Hepatocyte (in vitro differentiated cells): ENCODE data around the gene WDR18. TPM values are rescaled to one million over a fixed set of nuclear protein-coding genes. Genes with fewer than 3 reads are reported as not detected.

Experiments used
- DNase-seq: peaks from one replicate; pipeline ENCODE4 v3.0.0-alpha.2; 2016; ENCODE audit warnings: low spot score
- H2AFZ ChIP-seq: fragments of 200-600 bp; sonication (generic); 2 replicates; pipeline ENCODE4 v1.6.0; 2016; ENCODE audit warnings: antibody characterized with exemption, mild to moderate bottlenecking
- H3K27ac ChIP-seq: fragments of 200-600 bp; sonication (generic); 2 replicates; pipeline ENCODE4 v1.5.1; 2016; ENCODE audit warnings: mild to moderate bottlenecking
- H3K27me3 ChIP-seq: fragments of 200-600 bp; sonication (generic); 2 replicates; pipeline ENCODE4 v1.6.1; 2016
- H3K36me3 ChIP-seq: fragments of 200-600 bp; sonication (generic); replicated peaks from 2 replicates; pipeline ENCODE4 v1.5.1; 2016; ENCODE audit warnings: low read depth; ENCODE audit not compliant: insufficient read depth
- H3K4me1 ChIP-seq: fragments of 200-600 bp; sonication (generic); 2 replicates; pipeline ENCODE4 v1.5.1; 2016; ENCODE audit warnings: mild to moderate bottlenecking, moderate library complexity; ENCODE audit not compliant: insufficient read depth
- H3K4me2 ChIP-seq: fragments of 200-600 bp; sonication (generic); 2 replicates; pipeline ENCODE4 v1.6.0; 2016
- H3K4me3 ChIP-seq: fragments of 200-600 bp; sonication (generic); 2 replicates; pipeline ENCODE4 v1.5.1; 2016; ENCODE audit warnings: mild to moderate bottlenecking
- H3K79me2 ChIP-seq: fragments of 200-600 bp; sonication (generic); 2 replicates; pipeline ENCODE4 v1.6.0; 2017; ENCODE audit warnings: mild to moderate bottlenecking
- H3K9me2 ChIP-seq: fragments of 200-600 bp; sonication (generic); replicated peaks from 2 replicates; pipeline ENCODE4 v1.6.0; 2017; ENCODE audit warnings: mild to moderate bottlenecking; ENCODE audit not compliant: insufficient read depth
- H3K9me3 ChIP-seq: fragments of 200-600 bp; sonication (generic); 2 replicates; pipeline ENCODE4 v1.5.1; 2016; ENCODE audit warnings: low read depth, mild to moderate bottlenecking
- H4K20me1 ChIP-seq: fragments of 200-600 bp; sonication (generic); 2 replicates; pipeline ENCODE4 v1.6.0; 2016; ENCODE audit warnings: mild to moderate bottlenecking; ENCODE audit not compliant: insufficient read depth, poor library complexity, severe bottlenecking
- EZH2 ChIP-seq: fragments of 200-600 bp; sonication (generic); IDR thresholded peaks from 2 replicates; pipeline ENCODE4 v1.6.1; 2016; ENCODE audit warnings: antibody characterized with exemption, mild to moderate bottlenecking, borderline replicate concordance
- EZH2phosphoT487 ChIP-seq: fragments of 200-600 bp; sonication (generic); IDR thresholded peaks from one replicate; pipeline ENCODE4 v1.6.1; 2018; ENCODE audit warnings: antibody characterized with exemption, mild to moderate bottlenecking, low read depth, moderate library complexity; ENCODE audit not compliant: unreplicated experiment, severe bottlenecking
- WGBS: methylation state at CpG from one replicate; pipeline ENCODE4 v1.1.6; 2016; ENCODE audit warnings: low lambda C conversion rate; ENCODE audit errors: missing lambda C conversion rate; 5-methylcytosine and 5-hydroxymethylcytosine counted together
- polyA plus RNA-seq: library from polyadenylated mRNA; unstranded; fragments of >200 nt; fragmentation: Nextera tagmentation; extraction: Ambion mirVana; gene quantifications from 2 replicates; pipeline ENCODE4 v1.2.1, GENCODE V29; 2016
- total RNA-seq: library from RNA; depleted of rRNA; stranded (reverse); fragments of >200 nt; gene quantifications from 2 replicates; pipeline ENCODE4 v1.2.3, GENCODE V29; 2014
- TF ChIP-seq, protein P1 (sequence below): fragments of 200-600 bp; sonication (generic); IDR thresholded peaks from 2 replicates; pipeline ENCODE4 v1.5.1; 2016; ENCODE audit warnings: antibody characterized with exemption, mild to moderate bottlenecking; ENCODE audit not compliant: poor library complexity

Gene WDR18
- total and polyA plus RNA-seq, 2 experiments from 2014 or later = 60.0 to 169 TPM

DNA sequence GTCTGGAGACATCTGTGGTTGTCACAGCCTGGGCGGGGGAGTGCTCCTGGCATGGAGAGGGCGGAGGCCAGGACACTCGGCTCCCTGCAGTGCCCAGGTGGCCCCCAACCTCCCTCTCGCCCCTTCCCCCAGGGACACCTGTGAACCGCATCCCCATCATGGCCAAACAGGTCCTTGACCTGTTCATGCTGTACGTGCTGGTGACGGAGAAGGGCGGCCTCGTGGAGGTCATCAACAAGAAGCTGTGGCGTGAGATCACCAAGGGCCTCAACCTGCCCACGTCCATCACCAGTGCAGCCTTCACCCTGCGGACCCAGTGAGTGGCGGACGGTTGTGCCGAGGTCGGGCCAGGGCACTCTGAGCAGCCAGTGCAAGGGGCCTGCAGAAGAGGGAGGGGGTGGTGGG is 20.0 kb upstream of the WDR18 start:
- TF ChIP-seq EZH2 (no peak), EZH2phosphoT487 (no peak)
- TF ChIP-seq, protein P1, sequence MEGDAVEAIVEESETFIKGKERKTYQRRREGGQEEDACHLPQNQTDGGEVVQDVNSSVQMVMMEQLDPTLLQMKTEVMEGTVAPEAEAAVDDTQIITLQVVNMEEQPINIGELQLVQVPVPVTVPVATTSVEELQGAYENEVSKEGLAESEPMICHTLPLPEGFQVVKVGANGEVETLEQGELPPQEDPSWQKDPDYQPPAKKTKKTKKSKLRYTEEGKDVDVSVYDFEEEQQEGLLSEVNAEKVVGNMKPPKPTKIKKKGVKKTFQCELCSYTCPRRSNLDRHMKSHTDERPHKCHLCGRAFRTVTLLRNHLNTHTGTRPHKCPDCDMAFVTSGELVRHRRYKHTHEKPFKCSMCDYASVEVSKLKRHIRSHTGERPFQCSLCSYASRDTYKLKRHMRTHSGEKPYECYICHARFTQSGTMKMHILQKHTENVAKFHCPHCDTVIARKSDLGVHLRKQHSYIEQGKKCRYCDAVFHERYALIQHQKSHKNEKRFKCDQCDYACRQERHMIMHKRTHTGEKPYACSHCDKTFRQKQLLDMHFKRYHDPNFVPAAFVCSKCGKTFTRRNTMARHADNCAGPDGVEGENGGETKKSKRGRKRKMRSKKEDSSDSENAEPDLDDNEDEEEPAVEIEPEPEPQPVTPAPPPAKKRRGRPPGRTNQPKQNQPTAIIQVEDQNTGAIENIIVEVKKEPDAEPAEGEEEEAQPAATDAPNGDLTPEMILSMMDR = no peak
- peaks cover 65% of the 10 kb centered on the region for H3K79me2 ChIP-seq
- H3K27ac ChIP-seq = peak overlapping the region; percentile 88
- H3K27me3 ChIP-seq = no peaks in the 10 kb centered on the region
- no peak overlapping the region for H2AFZ ChIP-seq
- peaks cover 31% of the 10 kb centered on the region for H3K4me1 ChIP-seq
- peaks cover 7% of the 10 kb centered on the region for H4K20me1 ChIP-seq
- WGBS = 97% methylated on average over 16 of the region's 16 CpGs
- DNase-seq = no peak
- no peaks in the 10 kb centered on the region for H3K9me2 ChIP-seq
- H3K36me3 ChIP-seq = peaks cover 3% of the 10 kb centered on the region
- H3K4me2 ChIP-seq = no peak overlapping the region
- no peaks in the 10 kb centered on the region for H3K9me3 ChIP-seq
- no peak overlapping the region for H3K4me3 ChIP-seq

DNA sequence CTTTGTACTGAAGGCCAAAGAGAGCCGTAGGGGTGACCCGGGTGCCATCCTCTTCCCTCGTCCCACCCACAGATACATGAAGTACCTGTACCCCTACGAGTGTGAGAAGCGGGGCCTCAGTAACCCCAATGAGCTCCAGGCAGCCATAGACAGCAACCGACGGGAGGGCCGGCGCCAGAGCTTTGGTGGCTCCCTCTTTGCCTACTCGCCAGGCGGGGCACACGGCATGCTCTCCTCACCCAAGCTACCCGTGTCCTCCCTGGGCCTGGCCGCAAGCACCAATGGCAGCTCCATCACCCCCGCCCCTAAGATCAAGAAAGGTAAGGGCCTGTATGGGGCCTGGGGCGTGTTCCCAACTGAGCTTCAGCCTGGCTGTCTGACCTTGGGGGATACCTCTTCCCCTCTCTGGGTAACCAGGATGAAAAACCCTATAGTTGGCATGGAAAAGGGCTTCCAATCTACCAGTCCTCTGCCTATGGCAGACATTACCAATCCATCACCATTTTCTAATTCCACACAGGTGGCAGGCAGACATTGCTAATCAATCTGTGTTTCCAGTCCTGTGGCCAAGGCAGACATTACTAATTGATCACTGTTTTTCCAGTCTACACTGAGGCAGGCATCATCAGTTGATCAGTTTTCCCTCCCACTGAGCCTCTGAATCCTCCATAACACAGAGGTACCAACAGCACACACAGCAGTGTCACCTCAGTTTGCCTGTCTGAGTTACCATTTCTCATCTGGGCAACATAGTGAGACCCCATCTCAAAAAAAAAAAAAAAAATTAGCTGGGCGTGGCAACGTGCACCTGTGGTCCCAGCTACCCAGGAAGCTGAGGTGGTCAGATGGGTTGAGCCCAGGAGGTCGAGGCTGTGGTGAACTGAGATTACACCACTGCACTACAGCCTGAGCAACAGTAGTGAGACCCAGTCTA is 19.1 kb upstream of the WDR18 start:
- peak; percentile 14 for DNase-seq
- Histone ChIP-seq H3K27ac (no peak overlapping the region), H3K27me3 (no peaks in the 10 kb centered on the region)

DNA sequence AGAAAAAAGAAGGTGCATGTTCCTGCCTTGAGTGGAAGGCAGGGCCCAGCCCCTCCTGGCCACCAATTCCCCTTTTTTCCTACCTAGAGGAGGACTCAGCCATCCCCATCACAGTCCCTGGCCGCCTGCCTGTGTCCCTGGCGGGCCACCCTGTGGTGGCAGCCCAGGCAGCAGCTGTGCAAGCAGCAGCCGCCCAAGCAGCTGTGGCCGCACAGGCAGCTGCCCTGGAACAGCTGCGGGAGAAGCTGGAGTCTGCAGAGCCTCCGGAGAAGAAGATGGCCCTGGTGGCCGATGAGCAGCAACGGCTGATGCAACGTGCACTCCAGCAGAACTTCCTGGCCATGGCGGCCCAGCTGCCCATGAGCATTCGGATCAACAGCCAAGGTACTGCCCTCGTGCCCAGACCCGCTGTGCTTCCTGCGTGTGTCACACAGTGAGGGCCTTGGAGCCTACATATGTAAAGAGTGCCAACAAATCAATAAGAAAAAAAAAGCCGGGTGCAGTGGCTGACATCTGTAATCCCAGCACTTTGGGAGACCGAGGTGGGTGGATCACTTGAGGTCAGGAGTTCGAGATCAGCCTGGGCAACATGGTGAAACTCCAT is 17.6 kb upstream of the WDR18 start:
- Histone ChIP-seq H3K4me1 (peaks cover 12% of the 10 kb centered on the region), H4K20me1 (peaks cover 7% of the 10 kb centered on the region), H3K36me3 (peaks cover 7% of the 10 kb centered on the region), H3K4me2 (no peak overlapping the region), H3K79me2 (peaks cover 52% of the 10 kb centered on the region), H3K27ac (no peak overlapping the region), H3K27me3 (no peaks in the 10 kb centered on the region), H3K4me3 (no peak overlapping the region), H3K9me3 (no peaks in the 10 kb centered on the region), H2AFZ (no peak overlapping the region), H3K9me2 (no peaks in the 10 kb centered on the region)
- TF ChIP-seq, protein P1 = no peak
- no peak for TF ChIP-seq EZH2
- no peak for TF ChIP-seq EZH2phosphoT487
- DNase-seq = no peak
- 93% methylated on average over 17 of the region's 17 CpGs for WGBS

More for the DNA sequence above, 19.1 kb upstream of the WDR18 start:
- H2AFZ ChIP-seq = no peak overlapping the region
- 98% methylated on average over 19 of the region's 19 CpGs for WGBS
- no peaks in the 10 kb centered on the region for H3K9me3 ChIP-seq
- TF ChIP-seq, protein P1 = no peak
- TF ChIP-seq EZH2phosphoT487 (no peak), EZH2 (no peak)
- peaks cover 25% of the 10 kb centered on the region for H3K4me1 ChIP-seq
- H3K79me2 ChIP-seq = peaks cover 60% of the 10 kb centered on the region
- no peak overlapping the region for H3K4me3 ChIP-seq
- H4K20me1 ChIP-seq = peaks cover 7% of the 10 kb centered on the region
- H3K36me3 ChIP-seq = peaks cover 4% of the 10 kb centered on the region
- H3K4me2 ChIP-seq = no peak overlapping the region
- no peaks in the 10 kb centered on the region for H3K9me2 ChIP-seq
